H1 (cell line): ENCODE results near the gene SNCAIP. TPM values are rescaled to one million over a fixed set of nuclear protein-coding genes. Genes with fewer than 3 reads are reported as not detected.

Experiments used
- CTCF ChIA-PET: fragments of 300-600 bp; sonication (Branson Sonifier 250); formaldehyde crosslinking; loops from one replicate; lab custom pipeline; 2021; ENCODE audit not compliant: partially characterized antibody; lab: Charles Lee
- POLR2A ChIA-PET: fragments of 300-600 bp; sonication (Branson Sonifier 250); formaldehyde crosslinking; loops from one replicate; lab custom pipeline; 2021; ENCODE audit warnings: inconsistent platforms; ENCODE audit not compliant: partially characterized antibody; lab: Charles Lee
- DNase-seq, 2 experiments: peaks; one replicate each; pipeline versions ENCODE4 v3.0.0 to v3.0.0-alpha.2; 2010 to 2022; ENCODE audit warnings: low spot score in 2 of 2, low read depth in 1 of 2, mixed read lengths in 1 of 2
- FAIRE-seq: peaks from 2 replicates; lab custom pipeline; 2011; peaks lifted over from hg19 to GRCh38; lab: Jason Lieb, UNC
- H2AFZ ChIP-seq: 2 replicates; pipeline ENCODE4 v1.8.1; 2012; ENCODE audit warnings: low read length, inconsistent platforms
- H2AK5ac ChIP-seq: 2 replicates; pipeline ENCODE4 v1.6.1; 2013; ENCODE audit warnings: low read depth, low read length
- H2BK120ac ChIP-seq: replicated peaks from 2 replicates; pipeline ENCODE3; 2013; ENCODE audit warnings: low read depth, low read length, inconsistent platforms
- H2BK12ac ChIP-seq: 2 replicates; pipeline ENCODE4 v1.6.1; 2013; ENCODE audit warnings: low read depth, low read length
- H2BK15ac ChIP-seq: 2 replicates; pipeline ENCODE4 v1.6.1; 2013; ENCODE audit warnings: low read length
- H2BK20ac ChIP-seq: 2 replicates; pipeline ENCODE4 v1.6.1; 2013; ENCODE audit warnings: low read length
- H2BK5ac ChIP-seq: 2 replicates; pipeline ENCODE4 v1.6.1; 2013; ENCODE audit warnings: low read depth, low read length
- H3K14ac ChIP-seq: 2 replicates; pipeline ENCODE4 v1.6.1; 2013; ENCODE audit warnings: inconsistent platforms; ENCODE audit not compliant: insufficient read length
- H3K18ac ChIP-seq: 2 replicates; pipeline ENCODE4 v1.6.1; 2013; ENCODE audit warnings: low read length; ENCODE audit errors: extremely low read depth
- H3K23ac ChIP-seq: 2 replicates; pipeline ENCODE4 v1.6.1; 2013; ENCODE audit warnings: inconsistent platforms; ENCODE audit not compliant: insufficient read length
- H3K23me2 ChIP-seq: 2 replicates; pipeline ENCODE4 v1.6.1; 2013; ENCODE audit warnings: low read depth, low read length
- H3K27ac ChIP-seq: 2 replicates; pipeline ENCODE4 v1.6.1; 2011; ENCODE audit warnings: low read depth, low read length, inconsistent platforms
- H3K27me3 ChIP-seq, 4 experiments: replicated peaks in 1 of 4; 1 replicate in 1 of 4; 2 replicates in 3 of 4; pipeline versions ENCODE4 v1.6.1 to v1.8.1; 2011 to 2013; ENCODE audit warnings: low read length in 3 of 4, mild to moderate bottlenecking in 3 of 4, inconsistent platforms in 2 of 4, mixed read lengths in 2 of 4, moderate library complexity in 1 of 4; ENCODE audit not compliant: control insufficient read depth in 3 of 4, insufficient read depth in 3 of 4; ENCODE audit errors: extremely low read depth in 1 of 4
- H3K36me3 ChIP-seq, 4 experiments: 2 replicates each; pipeline versions ENCODE4 v1.6.1 to v1.8.1; 2011 to 2013; ENCODE audit warnings: mild to moderate bottlenecking in 4 of 4, low read length in 3 of 4, moderate library complexity in 2 of 4, control low read depth in 1 of 4, inconsistent platforms in 1 of 4; ENCODE audit not compliant: insufficient read depth in 4 of 4, control insufficient read depth in 2 of 4
- H3K4ac ChIP-seq: replicated peaks from 2 replicates; pipeline ENCODE3; 2013; ENCODE audit warnings: low read length, low read depth, mixed read lengths, inconsistent platforms; ENCODE audit not compliant: insufficient read length
- H3K4me1 ChIP-seq, 4 experiments: replicated peaks in 1 of 4; 1 replicate in 1 of 4; 2 replicates in 3 of 4; pipeline versions ENCODE4 v1.6.1 to v1.8.1; 2011 to 2013; ENCODE audit warnings: low read length in 3 of 4, inconsistent platforms in 2 of 4, mixed read lengths in 1 of 4; ENCODE audit not compliant: insufficient read depth in 4 of 4, control insufficient read depth in 3 of 4
- H3K4me2 ChIP-seq, 2 experiments: 2 replicates each; pipeline versions ENCODE4 v1.6.1 to v1.8.1; 2011 to 2013; ENCODE audit warnings: low read depth in 2 of 2, low read length in 2 of 2, control low read depth in 1 of 2, inconsistent platforms in 1 of 2, mild to moderate bottlenecking in 1 of 2; ENCODE audit not compliant: insufficient read depth in 1 of 2
- H3K4me3 ChIP-seq, 4 experiments: fragments of 200-600, 300-600 bp in 1 of 4; sonication (generic), shearing (Covaris generic), sonication (Bioruptor Twin) in 1 of 4; 2 replicates each; pipeline versions ENCODE4 v1.5.1 to v1.8.1; 2011 to 2016; ENCODE audit warnings: low read length in 4 of 4, low read depth in 3 of 4, control low read depth in 2 of 4, inconsistent platforms in 2 of 4, mild to moderate bottlenecking in 2 of 4, mixed read lengths in 1 of 4, moderate library complexity in 1 of 4; ENCODE audit not compliant: insufficient read depth in 2 of 4; ENCODE audit errors: extremely low read depth in 1 of 4
- H3K56ac ChIP-seq: replicated peaks from 2 replicates; pipeline ENCODE3; 2013; ENCODE audit warnings: low read depth, mild to moderate bottlenecking, mixed read lengths, low read length, inconsistent platforms; ENCODE audit not compliant: insufficient read length
- H3K79me1 ChIP-seq: 2 replicates; pipeline ENCODE4 v1.6.1; 2013; ENCODE audit warnings: low read depth, low read length, control low read depth
- H3K79me2 ChIP-seq, 2 experiments: 2 replicates each; pipeline versions ENCODE4 v1.6.1 to v1.8.1; 2012 to 2013; ENCODE audit warnings: low read length in 2 of 2, mild to moderate bottlenecking in 2 of 2, inconsistent platforms in 1 of 2; ENCODE audit not compliant: insufficient read depth in 2 of 2, control insufficient read depth in 1 of 2
- H3K9ac ChIP-seq, 4 experiments: replicated peaks in 1 of 4; 1 replicate in 1 of 4; 2 replicates in 3 of 4; pipeline versions ENCODE4 v1.6.1 to v1.8.1; 2011 to 2013; ENCODE audit warnings: low read depth in 3 of 4, low read length in 3 of 4, control low read depth in 2 of 4, mild to moderate bottlenecking in 2 of 4, moderate library complexity in 2 of 4, inconsistent platforms in 1 of 4; ENCODE audit errors: extremely low read depth in 1 of 4
- H3K9me3 ChIP-seq, 2 experiments: 2 replicates each; pipeline versions ENCODE4 v1.6.1 to v1.8.1; 2012 to 2013; ENCODE audit warnings: mild to moderate bottlenecking in 2 of 2, moderate library complexity in 2 of 2, control low read depth in 1 of 2, inconsistent platforms in 1 of 2, low read depth in 1 of 2, low read length in 1 of 2, mixed read lengths in 1 of 2; ENCODE audit not compliant: insufficient read depth in 2 of 2
- H4K20me1 ChIP-seq, 2 experiments: replicated peaks in 1 of 2; 2 replicates each; pipeline versions ENCODE3 to v1.8.1; 2011 to 2013; ENCODE audit warnings: inconsistent platforms in 2 of 2, low read length in 2 of 2, mild to moderate bottlenecking in 1 of 2; ENCODE audit not compliant: insufficient read depth in 2 of 2, control insufficient read depth in 1 of 2
- H4K5ac ChIP-seq: 2 replicates; pipeline ENCODE4 v1.6.1; 2013; ENCODE audit warnings: low read length, low read depth, mixed read lengths, inconsistent platforms; ENCODE audit not compliant: insufficient read length
- H4K8ac ChIP-seq: 2 replicates; pipeline ENCODE4 v1.8.0; 2013; ENCODE audit warnings: mild to moderate bottlenecking, moderate library complexity, low read length, inconsistent platforms; ENCODE audit not compliant: insufficient read depth; ENCODE audit errors: extremely low read depth
- H4K91ac ChIP-seq: replicated peaks from 2 replicates; pipeline ENCODE3; 2013; ENCODE audit warnings: low read length, mixed read lengths, inconsistent platforms; ENCODE audit not compliant: insufficient read length
- KDM4A ChIP-seq: IDR thresholded peaks from one replicate; pipeline ENCODE4 v1.7.1; 2012; ENCODE audit warnings: low read depth, mild to moderate bottlenecking, moderate library complexity, low read length, inconsistent platforms; ENCODE audit not compliant: severe bottlenecking
- WGBS, 2 experiments: shearing (Covaris generic) in 1 of 2; methylation state at CpG; one replicate each; pipeline versions ENCODE4 v1.1.6 to v1.1.7; 2013 to 2015; ENCODE audit warnings: low lambda C conversion rate in 2 of 2, mixed read lengths in 2 of 2, inconsistent platforms in 1 of 2, low coverage in 1 of 2, missing lambda C conversion rate in 1 of 2; ENCODE audit not compliant: insufficient replicate concordance in 2 of 2, insufficient coverage in 1 of 2, insufficient read length in 1 of 2; ENCODE audit errors: extremely low coverage in 1 of 2, missing lambda C conversion rate in 1 of 2; 5-methylcytosine and 5-hydroxymethylcytosine counted together
- polyA plus RNA-seq, 7 experiments: library from polyadenylated mRNA; depleted of rRNA in 3 of 7; stranded (reverse) in 5 of 7; unstranded in 2 of 7; fragments of >200 nt in 5 of 7; fragments of 200-250 nt in 2 of 7; gene quantifications; 1 replicate in 5 of 7; 2 replicates in 1 of 7; 4 replicates in 1 of 7; pipeline versions ENCODE4 v1.2.1 to v1.2.3, GENCODE V29; 2011 to 2013; ENCODE audit warnings: missing spikeins in 2 of 7, mixed read lengths in 2 of 7
- total RNA-seq: library from RNA; stranded (reverse); fragmentation: NEBNext Ultra II Directional; extraction: Animal tissue kit (Norgen Biotek cat#: 25700); gene quantifications from 2 replicates; pipeline ENCODE4 v1.2.1, GENCODE V29; 2021

Gene SNCAIP
- total and polyA plus RNA-seq, 2 of the 8 experiments (the other 6 are each of a cell fraction or from before 2014, with no cell fraction given), result 3.9 to 9.0 TPM

GRCh38 chr5:122469384-122469919 is 157.4 kb downstream of the SNCAIP start:
- H3K27me3 ChIP-seq, result no peaks in the 10 kb centered on the region
- H3K23me2 ChIP-seq, result no peaks in the 10 kb centered on the region
- no peaks in the 10 kb centered on the region for H4K20me1 ChIP-seq
- H2BK12ac ChIP-seq, result peak overlapping the region; percentile 14; the same call in 1 of the 2 replicates
- peak overlapping the region; percentile 40; the same call in 1 of the 2 replicates for H2BK20ac ChIP-seq
- H3K23ac ChIP-seq, result no peak overlapping the region
- H2BK120ac ChIP-seq, result no peak overlapping the region
- H3K14ac ChIP-seq, result no peak overlapping the region
- H3K4ac ChIP-seq, result no peak overlapping the region
- H3K79me1 ChIP-seq, result no peaks in the 10 kb centered on the region
- POLR2A ChIA-PET, result interaction anchor here (1.2 kb wide), 1 partner anchor 9 kb away, joined by 3 read pairs; no protein-coding TSS in a partner anchor
- no peak overlapping the region for H3K27ac ChIP-seq
- no peak overlapping the region for H2AK5ac ChIP-seq
- no peak overlapping the region for H2AFZ ChIP-seq
- no peaks in the 10 kb centered on the region for H3K9me3 ChIP-seq
- no peak overlapping the region for H3K18ac ChIP-seq
- no peak overlapping the region for H3K9ac ChIP-seq
- no peak overlapping the region for H4K91ac ChIP-seq
- H3K4me1 ChIP-seq, result peaks cover 4 to 27% (median 14%) of the 10 kb centered on the region in 4 experiments
- no peak for FAIRE-seq
- H3K4me3 ChIP-seq, result no peak overlapping the region
- H4K5ac ChIP-seq, result no peak overlapping the region
- CTCF ChIA-PET, result interaction anchor here (1.0 to 2.9 kb wide), 7 partner anchors 11 to 271 kb away, joined by 3 to 25 read pairs (median 4); no protein-coding TSS in a partner anchor
- H3K36me3 ChIP-seq, result no peaks in the 10 kb centered on the region
- DNase-seq, result no peak
- no peak overlapping the region for H2BK5ac ChIP-seq
- 93% methylated on average over 5 of the region's 5 CpGs; no CpG with 5 or more reads in 1 of the 2 experiments for WGBS, 2 experiments
- no peak overlapping the region for H4K8ac ChIP-seq
- H3K4me2 ChIP-seq, result no peak overlapping the region
- H3K56ac ChIP-seq, result no peak overlapping the region
- H2BK15ac ChIP-seq, result no peak overlapping the region
- H3K79me2 ChIP-seq, result no peaks in the 10 kb centered on the region
- no peak for TF ChIP-seq KDM4A
